Measurements from ENCODE around the gene HIVEP3.

The HIVEP3 gene

GRCh38 chr1:41589395-41589794, 329.3 kb downstream of the HIVEP3 start:
- H3K4me3 ChIP-seq (ENCODE audit: low read length): no peak overlapping the region
- TF ChIP-seq CTCF (conservative IDR thresholded peaks at IDR 0.05; ENCODE audit: low read length): no peak
- no peak for DNase-seq (ENCODE audit: low read depth)

- H3K4me3 ChIP-seq (ENCODE audit: low read length): no peak overlapping the region
- no peak for TF ChIP-seq CTCF (conservative IDR thresholded peaks at IDR 0.05; ENCODE audit: low read length)
- DNase-seq (ENCODE audit: low read depth): no peak
Observed at GRCh38 chr1:41588334-41588875, 330.3 kb downstream of the HIVEP3 start.

- no peak overlapping the region for H3K4me3 ChIP-seq (ENCODE audit: low read length)
- no peak for TF ChIP-seq CTCF (conservative IDR thresholded peaks at IDR 0.05; ENCODE audit: low read length)
- no peak for DNase-seq (ENCODE audit: low read depth)
Observed at GRCh38 chr1:41587791-41588190, 330.9 kb downstream of the HIVEP3 start.

GRCh38 chr1:41586230-41586629, 332.5 kb downstream of the HIVEP3 start:
- DNase-seq (ENCODE audit: low read depth): no peak

GRCh38 chr1:41583658-41584547, 334.8 kb downstream of the HIVEP3 start:
- no peak for TF ChIP-seq CTCF (conservative IDR thresholded peaks at IDR 0.05; ENCODE audit: low read length)
- H3K4me3 ChIP-seq (ENCODE audit: low read length): no peak overlapping the region
- no peak for DNase-seq (ENCODE audit: low read depth)

More at GRCh38 chr1:41586230-41586629, 332.5 kb downstream of the HIVEP3 start:
- TF ChIP-seq CTCF (conservative IDR thresholded peaks at IDR 0.05; ENCODE audit: low read length): no peak
- H3K4me3 ChIP-seq (ENCODE audit: low read length): no peak overlapping the region

- no peak for TF ChIP-seq CTCF (conservative IDR thresholded peaks at IDR 0.05; ENCODE audit: low read length)
- DNase-seq (ENCODE audit: low read depth): no peak
- H3K4me3 ChIP-seq (ENCODE audit: low read length): no peak overlapping the region
Observed at GRCh38 chr1:41582851-41583657, 335.7 kb downstream of the HIVEP3 start.

Measured in AG10803 (cell line).